Right hindlimb (tissue), 1 donor: ENCODE measurements around the gene UTS2.

Experiments
- DNase-seq: peaks from one replicate; pipeline ENCODE4 v3.0.0-alpha.2; 2018

The UTS2 gene

GRCh38 chr1:7809742-7810141 is 43.1 kb downstream of the UTS2 start:
- DNase-seq, result no peak

DNA sequence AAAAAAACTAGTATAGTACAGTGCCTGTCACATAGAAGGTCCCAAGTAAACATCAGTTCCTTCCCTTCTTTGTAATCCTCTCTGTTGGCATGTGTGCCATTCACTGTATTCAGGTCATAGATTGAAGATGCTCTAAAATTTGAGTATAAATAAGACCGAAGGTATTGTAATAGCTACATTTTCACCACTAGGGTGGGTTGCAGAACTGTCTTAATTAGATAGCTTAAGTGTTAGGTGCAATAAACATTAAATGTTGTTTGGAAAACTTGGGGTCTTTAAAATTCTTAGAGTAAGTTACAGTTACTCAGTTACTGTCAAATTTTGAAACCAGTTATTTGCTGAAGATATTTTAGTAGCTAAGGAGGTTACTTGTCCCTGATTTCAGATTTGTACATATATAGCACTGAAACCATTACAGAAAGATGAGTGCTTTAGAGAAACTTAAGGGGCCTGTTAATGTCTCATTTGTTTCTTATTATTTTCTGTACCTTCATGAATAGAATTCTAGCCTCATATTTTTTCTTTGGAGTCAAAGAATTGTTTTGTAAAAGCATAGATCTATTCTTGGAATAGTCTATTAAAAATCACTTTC is 44.5 kb downstream of the UTS2 start:
- DNase-seq, result no peak

GRCh38 chr1:7805460-7805859 is 47.4 kb downstream of the UTS2 start:
- no peak for DNase-seq
